ENCODE measurements around the gene TNS1. TPM values are rescaled to one million over a fixed set of nuclear protein-coding genes. Genes with fewer than 3 reads are reported as not detected.
A peak's percentile ranks its signal among the peaks of the same experiment; 100 is the strongest.

Gene TNS1
- total and polyA plus RNA-seq, 2 experiments from 2014 or later = 16.2 to 27.6 TPM

DNA sequence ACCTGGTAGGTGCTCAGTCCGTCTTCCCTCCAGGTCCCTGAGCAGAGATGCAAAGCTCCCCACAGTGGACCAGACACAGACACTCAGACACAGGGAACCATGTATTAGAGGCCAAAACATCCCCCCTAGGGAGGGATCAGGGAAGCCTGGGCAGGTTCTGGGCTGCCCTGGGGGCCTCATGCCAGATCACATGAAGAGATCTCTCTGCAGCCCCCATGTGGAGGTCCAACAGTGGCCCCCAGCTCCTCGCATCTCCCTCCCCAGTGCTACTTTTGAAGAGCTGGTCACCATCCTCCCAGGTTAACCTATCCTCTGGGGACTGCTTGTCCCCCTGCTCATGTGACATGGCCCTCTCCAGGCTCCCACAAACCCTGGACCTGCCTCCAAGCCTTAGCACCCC is 10.5 kb upstream of the TNS1 start:
- 100% methylated on average over 2 of the region's 2 CpGs for WGBS (ENCODE audit: low lambda C conversion rate, missing lambda C conversion rate)
- H4K20me1 ChIP-seq (ENCODE audit: insufficient read depth, poor library complexity, severe bottlenecking) = no peaks in the 10 kb centered on the region
- no peaks in the 10 kb centered on the region for H3K9me2 ChIP-seq (replicated peaks; ENCODE audit: insufficient read depth)
- H3K27me3 ChIP-seq = peaks cover 27% of the 10 kb centered on the region
- no peak for DNase-seq (ENCODE audit: low spot score)
- no peaks in the 10 kb centered on the region for H3K79me2 ChIP-seq
- no peak overlapping the region for H3K4me2 ChIP-seq
- no peaks in the 10 kb centered on the region for H3K36me3 ChIP-seq (replicated peaks; ENCODE audit: insufficient read depth, low read depth)
- TF ChIP-seq EZH2phosphoT487 (IDR thresholded peaks at IDR 0.05; ENCODE audit: low read depth, severe bottlenecking, unreplicated experiment) (no peak), EZH2 (IDR thresholded peaks at IDR 0.05; ENCODE audit: borderline replicate concordance) (no peak)
- TF ChIP-seq, protein P1, sequence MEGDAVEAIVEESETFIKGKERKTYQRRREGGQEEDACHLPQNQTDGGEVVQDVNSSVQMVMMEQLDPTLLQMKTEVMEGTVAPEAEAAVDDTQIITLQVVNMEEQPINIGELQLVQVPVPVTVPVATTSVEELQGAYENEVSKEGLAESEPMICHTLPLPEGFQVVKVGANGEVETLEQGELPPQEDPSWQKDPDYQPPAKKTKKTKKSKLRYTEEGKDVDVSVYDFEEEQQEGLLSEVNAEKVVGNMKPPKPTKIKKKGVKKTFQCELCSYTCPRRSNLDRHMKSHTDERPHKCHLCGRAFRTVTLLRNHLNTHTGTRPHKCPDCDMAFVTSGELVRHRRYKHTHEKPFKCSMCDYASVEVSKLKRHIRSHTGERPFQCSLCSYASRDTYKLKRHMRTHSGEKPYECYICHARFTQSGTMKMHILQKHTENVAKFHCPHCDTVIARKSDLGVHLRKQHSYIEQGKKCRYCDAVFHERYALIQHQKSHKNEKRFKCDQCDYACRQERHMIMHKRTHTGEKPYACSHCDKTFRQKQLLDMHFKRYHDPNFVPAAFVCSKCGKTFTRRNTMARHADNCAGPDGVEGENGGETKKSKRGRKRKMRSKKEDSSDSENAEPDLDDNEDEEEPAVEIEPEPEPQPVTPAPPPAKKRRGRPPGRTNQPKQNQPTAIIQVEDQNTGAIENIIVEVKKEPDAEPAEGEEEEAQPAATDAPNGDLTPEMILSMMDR (IDR thresholded peaks at IDR 0.05; ENCODE audit: poor library complexity) = no peak
- H3K4me1 ChIP-seq (ENCODE audit: insufficient read depth) = peaks cover 20% of the 10 kb centered on the region
- H3K9me3 ChIP-seq (ENCODE audit: low read depth) = no peaks in the 10 kb centered on the region
- no peak overlapping the region for H3K27ac ChIP-seq
- H3K4me3 ChIP-seq = no peak overlapping the region
- H2AFZ ChIP-seq = no peak overlapping the region

DNA sequence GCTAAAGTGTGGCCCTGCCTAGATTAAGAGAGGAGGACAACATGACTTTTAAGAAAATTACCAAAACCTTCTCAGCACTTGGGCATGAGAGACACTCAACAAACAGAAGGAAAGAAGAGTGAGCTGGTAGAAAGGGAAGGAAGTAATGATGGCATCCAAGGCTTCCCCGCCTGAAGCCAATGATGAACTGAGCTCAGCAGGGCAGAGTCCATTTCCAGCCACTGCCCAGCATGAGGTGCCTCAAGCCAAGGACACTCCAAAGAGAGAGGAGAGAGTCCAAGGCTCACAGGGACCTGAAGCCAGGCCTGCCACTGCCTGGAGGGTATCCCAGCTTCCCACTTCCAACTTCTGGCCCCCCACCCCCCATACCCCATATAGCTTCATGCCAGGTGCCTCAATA is 9.5 kb upstream of the TNS1 start:
- H3K27me3 ChIP-seq = peaks cover 27% of the 10 kb centered on the region
- H2AFZ ChIP-seq = no peak overlapping the region
- 100% methylated on average over 1 of the region's 1 CpG for WGBS (ENCODE audit: low lambda C conversion rate, missing lambda C conversion rate)
- H3K36me3 ChIP-seq (replicated peaks; ENCODE audit: insufficient read depth, low read depth) = no peaks in the 10 kb centered on the region
- peaks cover 20% of the 10 kb centered on the region for H3K4me1 ChIP-seq (ENCODE audit: insufficient read depth)
- H3K4me2 ChIP-seq = no peak overlapping the region
- TF ChIP-seq, protein P1 (IDR thresholded peaks at IDR 0.05; ENCODE audit: poor library complexity) = no peak
- no peak for TF ChIP-seq EZH2phosphoT487 (IDR thresholded peaks at IDR 0.05; ENCODE audit: low read depth, severe bottlenecking, unreplicated experiment)
- no peak for TF ChIP-seq EZH2 (IDR thresholded peaks at IDR 0.05; ENCODE audit: borderline replicate concordance)
- DNase-seq (ENCODE audit: low spot score) = no peak
- no peak overlapping the region for H3K4me3 ChIP-seq
- no peaks in the 10 kb centered on the region for H4K20me1 ChIP-seq (ENCODE audit: insufficient read depth, poor library complexity, severe bottlenecking)
- no peak overlapping the region for H3K27ac ChIP-seq
- H3K9me3 ChIP-seq (ENCODE audit: low read depth) = no peaks in the 10 kb centered on the region
- H3K79me2 ChIP-seq = no peaks in the 10 kb centered on the region
- H3K9me2 ChIP-seq (replicated peaks; ENCODE audit: insufficient read depth) = no peaks in the 10 kb centered on the region

DNA sequence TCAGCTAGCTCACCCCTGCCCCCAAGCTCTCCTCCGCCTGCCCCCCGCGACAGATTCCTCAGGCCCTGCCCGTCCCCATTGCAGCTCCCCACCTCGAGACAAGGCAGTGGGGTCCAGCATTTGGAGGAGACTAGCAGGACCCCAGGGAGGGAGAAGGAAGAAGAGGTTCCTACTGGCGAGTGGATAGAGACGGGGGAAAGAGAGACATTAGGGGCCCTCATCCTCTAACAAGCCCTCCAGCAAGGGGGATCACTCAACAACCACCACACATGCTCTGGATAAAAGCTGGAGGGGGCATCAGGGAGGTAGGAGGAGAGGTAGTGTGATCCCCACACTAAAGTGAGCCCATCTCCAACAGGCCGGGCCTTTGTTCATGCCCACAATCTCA is 8.9 kb upstream of the TNS1 start:
- no peak overlapping the region for H3K27ac ChIP-seq
- TF ChIP-seq EZH2phosphoT487 (IDR thresholded peaks at IDR 0.05; ENCODE audit: low read depth, severe bottlenecking, unreplicated experiment) (no peak), EZH2 (IDR thresholded peaks at IDR 0.05; ENCODE audit: borderline replicate concordance) (no peak)
- TF ChIP-seq, protein P1 (IDR thresholded peaks at IDR 0.05; ENCODE audit: poor library complexity) = no peak
- peaks cover 27% of the 10 kb centered on the region for H3K27me3 ChIP-seq
- H3K9me2 ChIP-seq (replicated peaks; ENCODE audit: insufficient read depth) = no peaks in the 10 kb centered on the region
- H4K20me1 ChIP-seq (ENCODE audit: insufficient read depth, poor library complexity, severe bottlenecking) = no peaks in the 10 kb centered on the region
- peaks cover 20% of the 10 kb centered on the region for H3K4me1 ChIP-seq (ENCODE audit: insufficient read depth)
- no peaks in the 10 kb centered on the region for H3K9me3 ChIP-seq (ENCODE audit: low read depth)
- H3K79me2 ChIP-seq = no peaks in the 10 kb centered on the region
- no peak overlapping the region for H2AFZ ChIP-seq
- no peaks in the 10 kb centered on the region for H3K36me3 ChIP-seq (replicated peaks; ENCODE audit: insufficient read depth, low read depth)
- peak overlapping the region; percentile 100 for H3K4me2 ChIP-seq
- 63% methylated on average over 7 of the region's 8 CpGs for WGBS (ENCODE audit: low lambda C conversion rate, missing lambda C conversion rate)
- DNase-seq (ENCODE audit: low spot score) = no peak
- no peak overlapping the region for H3K4me3 ChIP-seq

Measured in hepatocyte (in vitro differentiated cells).